Embryonic facial prominence (tissue), 1 donor: ENCODE data around the gene ZNF100.
"Not testable (repeated sequence)": the region's sequence is repeated elsewhere in the genome, so short reads cannot be mapped to it uniquely, and the experiment has no call there.

Source experiments
- DNase-seq: peaks from one replicate; pipeline ENCODE4 v3.0.0-alpha.2; 2016; ENCODE audit errors: extremely low spot score

The ZNF100 gene

DNA sequence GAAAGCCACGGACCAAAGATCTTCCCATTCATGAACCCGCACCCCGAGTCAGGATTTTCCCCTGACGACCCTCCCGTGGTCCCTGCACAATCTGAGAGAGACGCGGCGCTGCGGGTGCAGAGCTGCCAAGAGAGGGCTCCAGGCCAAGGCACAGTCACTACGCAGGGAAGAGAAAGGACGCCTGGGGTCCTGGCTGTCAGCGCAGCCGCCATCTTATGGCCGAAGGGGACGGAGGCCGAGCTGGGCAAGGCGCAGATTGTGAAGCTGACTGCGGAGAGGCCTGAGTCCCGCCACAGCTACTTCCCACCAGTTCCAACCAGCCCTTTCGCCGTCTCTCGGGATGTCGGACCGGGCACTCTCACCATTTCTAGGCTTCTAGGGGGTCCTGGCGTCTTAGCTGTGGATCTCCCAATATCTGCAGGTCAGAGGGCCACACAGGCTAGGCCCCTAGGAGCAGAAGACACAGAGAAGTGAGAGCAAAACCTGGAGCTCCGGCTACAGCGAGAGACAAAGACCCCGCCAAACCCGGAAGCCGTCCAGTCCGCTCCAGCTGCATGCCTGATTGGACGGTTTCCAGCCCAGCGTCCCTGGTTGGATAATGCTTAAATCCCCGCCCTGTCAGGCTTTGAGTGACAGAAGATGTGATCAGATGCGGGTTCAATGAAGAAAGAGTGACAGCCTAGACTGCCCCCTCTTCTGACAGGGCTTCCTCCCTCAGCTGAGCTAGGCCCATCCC lies at the start of gene ZNF100:
Gene ZNF100 (minus strand): TSS at position 515 of the 736 bp plus-strand sequence. CDS start 150 bp downstream, at position 365.
- DNase-seq, result peak; percentile 79

GRCh38 chr19:21812448-21812847 lies 45.1 kb upstream of the ZNF100 start:
- DNase-seq, result no peak

- DNase-seq, result not testable (repeated sequence)
Measured at GRCh38 chr19:21808400-21809000, 41.1 kb upstream of the ZNF100 start.

DNA sequence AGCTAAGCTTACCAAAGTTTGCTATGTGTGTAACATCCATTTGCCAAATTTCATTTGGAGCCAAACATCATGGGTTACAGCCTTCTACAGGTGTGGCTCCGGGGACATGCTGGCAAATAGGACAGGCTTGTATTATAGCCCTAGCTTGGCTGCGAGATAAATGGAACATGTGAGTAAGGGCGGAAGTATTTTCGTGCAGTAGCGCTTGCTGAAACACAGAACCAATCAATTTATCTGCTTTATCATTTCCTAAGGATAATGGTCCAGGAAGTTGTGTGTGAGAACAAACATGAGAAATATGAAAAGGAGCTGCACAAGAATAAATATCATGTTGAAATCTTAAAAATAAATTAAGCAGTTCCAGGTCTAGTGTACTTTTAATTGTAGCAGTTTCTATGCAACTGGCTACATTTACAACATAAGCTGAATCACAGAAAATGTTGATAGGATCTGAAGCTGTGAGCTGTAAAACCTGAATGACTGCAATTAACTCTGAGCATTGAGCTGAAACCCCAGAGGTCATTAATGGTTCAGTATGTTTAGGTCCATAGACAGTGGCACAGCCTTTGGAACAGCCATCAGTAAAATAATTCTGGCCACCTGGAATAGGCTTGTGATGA lies 22.2 kb upstream of the ZNF100 start:
- no peak for DNase-seq

DNA sequence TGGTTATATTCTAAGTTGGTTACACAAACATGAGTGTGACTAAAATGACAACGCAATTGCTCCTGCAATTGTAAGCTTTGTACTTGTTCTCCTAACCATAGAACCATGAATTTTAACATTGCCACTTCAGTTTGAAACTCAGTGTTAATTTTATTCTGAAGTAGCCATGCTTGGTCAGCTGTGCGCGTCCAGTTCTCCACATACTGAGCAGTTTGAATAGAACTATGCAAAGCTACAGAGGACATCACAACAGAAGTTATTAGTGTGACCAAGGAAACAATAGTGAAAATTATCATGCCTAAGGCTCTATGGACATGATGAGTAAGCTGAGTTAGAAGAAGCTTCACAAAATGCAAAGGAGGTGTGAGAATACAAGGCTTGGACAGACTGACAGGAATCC lies 19.6 kb upstream of the ZNF100 start:
- no peak for DNase-seq

- not testable (repeated sequence) for DNase-seq
Measured at GRCh38 chr19:21775792-21776191, 8.4 kb upstream of the ZNF100 start.

GRCh38 chr19:21766705-21767064 lies 694 bp downstream of the ZNF100 start:
- DNase-seq, result not testable (repeated sequence)

DNA sequence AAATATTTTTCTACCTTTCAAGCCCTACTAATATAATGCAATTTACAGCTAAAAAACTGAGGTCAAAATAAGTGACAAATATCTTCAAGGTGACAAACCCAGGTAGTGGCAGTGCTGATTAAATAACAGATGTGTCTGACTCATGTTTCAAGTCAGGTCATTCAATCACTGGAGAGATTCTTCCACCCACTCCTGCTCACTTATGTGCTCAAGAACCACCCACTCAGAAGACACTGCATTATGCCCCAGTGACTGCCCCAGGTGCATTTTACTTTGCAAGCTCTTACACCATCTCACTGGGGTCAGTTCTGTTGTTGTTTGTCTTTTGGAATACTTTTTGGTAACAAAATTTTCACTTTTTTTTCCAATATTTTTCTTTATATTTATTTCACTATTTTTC lies 2.2 kb downstream of the ZNF100 start:
- no peak for DNase-seq

GRCh38 chr19:21761547-21761946 lies 5.8 kb downstream of the ZNF100 start:
- DNase-seq, result not testable (repeated sequence)

DNA sequence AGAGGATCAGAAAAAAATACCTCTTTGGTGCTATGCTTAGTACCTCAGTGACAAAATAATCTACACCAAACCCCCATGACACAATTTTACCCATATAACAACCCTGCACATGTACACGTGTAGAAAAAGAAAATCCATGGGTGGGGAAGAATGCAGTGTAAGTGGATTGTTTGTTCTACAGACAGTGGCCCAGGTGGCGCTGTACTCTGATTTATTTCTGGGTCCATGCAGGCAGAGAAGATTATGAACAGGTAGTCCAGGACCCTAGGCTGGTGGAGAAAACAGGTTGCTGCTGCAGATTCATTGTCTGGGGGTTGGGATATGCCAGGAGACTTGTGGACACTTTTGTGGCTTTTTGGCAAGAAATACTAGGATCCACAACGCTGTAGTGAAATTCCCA lies 9.1 kb downstream of the ZNF100 start:
- DNase-seq, result no peak

DNA sequence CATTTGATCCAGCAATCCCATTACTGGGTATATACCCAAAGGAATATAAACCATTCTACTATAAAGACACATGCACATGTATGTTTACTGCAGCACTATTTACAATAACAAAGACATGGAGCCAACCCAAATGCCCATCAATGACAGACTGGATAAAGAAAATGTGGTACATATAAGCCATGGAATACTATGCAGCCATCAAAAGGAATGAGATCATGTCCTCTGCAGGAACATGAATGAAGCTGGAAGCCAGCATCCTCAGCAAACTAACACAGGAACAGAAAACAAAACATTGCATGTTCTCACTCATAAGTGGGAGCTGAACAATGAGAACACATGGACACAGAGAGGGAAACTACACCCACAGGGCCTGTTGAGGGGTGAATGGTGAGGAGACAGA lies 11.8 kb downstream of the ZNF100 start:
- DNase-seq, result not testable (repeated sequence)

DNA sequence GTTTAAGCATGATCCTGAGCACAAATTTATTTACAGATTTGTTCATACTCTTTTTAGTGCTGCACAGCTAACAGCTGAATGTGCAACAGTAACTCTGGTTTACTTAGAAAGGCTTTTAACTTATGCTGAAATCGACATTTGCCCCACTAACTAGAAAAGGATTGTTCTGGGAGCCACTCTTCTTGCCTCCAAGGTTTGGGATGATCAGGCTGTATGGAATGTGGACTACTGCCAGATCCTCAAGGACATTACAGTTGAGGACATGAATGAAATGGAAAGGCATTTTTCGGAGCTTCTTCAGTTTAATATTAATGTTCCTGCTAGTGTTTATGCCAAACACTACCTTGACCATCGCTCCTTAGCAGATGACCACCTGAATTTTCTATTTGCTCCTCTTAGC lies 16.0 kb downstream of the ZNF100 start:
- no peak for DNase-seq

- no peak for DNase-seq
Measured at GRCh38 chr19:21750586-21751128, 16.7 kb downstream of the ZNF100 start.

GRCh38 chr19:21749090-21749489 lies 18.3 kb downstream of the ZNF100 start:
- DNase-seq, result no peak

DNA sequence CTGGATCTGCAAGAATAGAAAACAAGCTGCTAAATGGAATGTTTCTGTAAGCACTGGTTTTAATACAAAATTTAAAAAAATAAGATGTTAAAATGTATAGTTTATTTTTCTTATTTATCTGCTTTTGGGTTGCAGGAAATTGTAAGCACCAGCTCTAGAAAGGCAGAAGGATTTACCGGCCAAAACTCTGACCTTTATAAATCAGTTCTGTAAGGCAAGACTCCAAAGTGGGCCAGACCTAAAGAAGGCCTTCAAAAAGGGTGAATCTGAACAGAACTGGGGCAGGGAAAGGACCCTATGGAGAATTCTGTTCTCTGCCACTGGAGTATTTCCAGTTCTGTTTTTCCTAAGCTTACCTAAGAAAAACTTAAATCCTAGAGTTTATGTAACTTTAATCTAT lies 19.3 kb downstream of the ZNF100 start:
- no peak for DNase-seq

GRCh38 chr19:21740559-21740958 lies 26.8 kb downstream of the ZNF100 start:
- no peak for DNase-seq

DNA sequence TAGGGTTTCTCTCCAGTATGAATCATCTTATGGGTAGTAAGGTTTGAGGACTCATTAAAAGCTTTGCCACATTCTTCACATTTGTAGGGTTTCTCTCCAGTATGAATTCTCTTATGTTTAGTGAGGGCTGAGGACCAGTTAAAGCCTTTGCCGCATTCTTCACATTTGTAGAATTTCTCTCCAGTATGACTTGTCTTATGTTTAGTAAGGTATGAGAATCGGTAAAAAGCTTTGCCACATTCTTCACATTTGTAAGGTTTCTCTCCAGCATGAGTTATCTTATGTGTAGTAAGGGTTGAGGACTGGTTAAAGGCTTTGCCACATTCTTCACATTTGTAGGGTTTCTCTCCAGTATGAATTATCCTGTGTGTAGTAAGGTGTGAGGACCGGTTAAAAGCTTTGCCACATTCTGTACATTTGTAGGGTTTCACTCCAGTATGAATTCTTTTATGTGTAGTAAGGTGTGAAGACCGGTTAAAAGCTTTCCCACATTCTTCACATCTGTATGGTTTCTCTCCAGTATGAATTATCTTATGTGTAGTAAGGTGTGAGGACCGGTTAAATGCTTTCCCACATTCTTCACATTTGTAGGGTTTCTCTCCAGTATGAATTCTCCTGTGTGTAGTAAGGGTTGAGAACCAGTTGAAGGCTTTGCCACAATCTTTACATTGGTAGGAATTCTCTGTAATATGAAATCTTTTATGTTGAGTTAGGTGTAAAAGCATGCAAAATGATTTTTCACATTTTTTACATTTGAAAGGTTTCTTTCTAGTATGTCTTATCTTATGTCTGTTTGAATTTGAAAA lies 40.2 kb downstream of the ZNF100 start:
- DNase-seq, result not testable (repeated sequence)

- no peak for DNase-seq
Measured at GRCh38 chr19:21713761-21714160, 53.6 kb downstream of the ZNF100 start.

DNA sequence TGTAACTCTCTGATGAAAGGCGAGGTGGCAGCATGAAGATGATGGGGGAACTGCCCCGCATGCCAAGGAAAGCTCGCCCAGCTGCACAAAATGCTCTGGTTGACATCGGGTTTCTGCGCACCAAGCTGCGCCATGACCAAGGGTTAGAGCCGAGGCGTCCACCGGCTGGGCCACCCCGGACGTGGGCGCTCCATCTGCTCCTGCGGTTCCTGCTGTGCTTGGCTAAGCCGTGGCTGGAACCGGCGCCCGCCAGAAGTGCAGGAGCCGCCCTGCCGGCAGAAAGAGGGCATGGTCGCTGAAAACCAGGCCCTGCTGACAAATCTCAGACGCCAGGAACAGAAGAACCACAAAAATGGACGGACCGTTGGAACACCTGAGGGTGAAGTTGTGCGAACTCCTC lies 57.9 kb downstream of the ZNF100 start:
- DNase-seq, result no peak

DNA sequence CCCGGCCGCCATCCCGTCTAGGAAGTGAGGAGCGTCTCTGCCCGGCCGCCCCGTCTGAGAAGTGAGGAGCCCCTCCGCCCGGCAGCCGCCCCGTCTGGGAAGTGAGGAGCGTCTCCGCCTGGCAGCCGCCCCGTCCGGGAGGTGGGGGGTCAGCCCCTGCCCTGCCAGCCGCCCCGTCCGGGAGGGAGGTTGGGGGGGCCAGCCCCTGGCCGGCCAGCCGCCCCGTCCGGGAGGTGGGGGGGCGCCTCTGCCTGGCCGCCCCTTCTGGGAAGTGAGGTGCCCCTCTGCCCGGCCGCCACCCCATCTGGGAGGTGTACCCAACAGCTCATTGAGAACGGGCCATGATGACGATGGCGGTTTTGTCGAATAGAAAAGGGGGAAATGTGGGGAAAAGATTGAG lies 59.5 kb downstream of the ZNF100 start:
- DNase-seq, result not testable (repeated sequence)

DNA sequence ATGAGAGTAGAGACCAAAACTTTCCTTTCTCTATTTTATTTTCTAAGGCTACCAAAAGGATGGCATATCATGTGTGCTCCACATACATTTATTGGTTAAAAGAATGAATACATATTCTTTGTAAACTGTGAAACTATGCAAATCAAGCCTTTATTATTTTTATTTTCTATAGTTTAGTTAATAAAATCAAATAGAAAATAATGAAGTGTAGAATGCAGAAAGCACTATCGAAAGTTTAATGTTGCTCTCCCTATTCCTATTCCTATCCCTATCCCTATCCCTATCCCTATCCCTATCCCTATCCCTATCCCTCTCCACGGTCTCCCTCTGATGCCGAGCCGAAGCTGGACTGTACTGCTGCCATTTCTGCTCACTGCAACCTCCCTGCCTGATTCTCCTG lies 60.3 kb downstream of the ZNF100 start:
- DNase-seq, result no peak

DNA sequence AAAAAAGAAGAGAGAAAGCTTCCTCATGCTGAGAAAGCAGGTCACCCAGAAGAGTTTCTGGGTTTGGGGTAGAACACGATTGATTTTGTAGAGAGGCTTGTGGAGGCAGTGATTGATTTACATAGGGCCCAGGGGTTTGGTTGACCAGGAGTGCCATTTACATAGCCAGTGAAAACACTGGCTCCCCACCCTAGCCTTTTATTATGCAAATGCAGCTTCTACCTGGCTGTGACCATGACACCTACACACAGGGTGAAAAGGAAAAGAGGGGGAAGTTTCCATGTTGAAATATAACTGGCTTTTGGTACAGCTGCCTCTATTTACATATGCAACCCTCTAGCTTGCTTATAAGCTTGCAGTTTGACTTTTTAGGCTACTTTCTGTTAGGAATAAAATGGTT lies 62.0 kb downstream of the ZNF100 start:
- DNase-seq, result no peak
